Activated B cell treated with CpG ODN at 0.5 μM for 24 hours (primary cell): ENCODE data around the gene RPL15. TPM values are rescaled to one million over a fixed set of nuclear protein-coding genes. Genes with fewer than 3 reads are reported as not detected.

Experiments used
- ATAC-seq: fragments of 200-7000 bp; cut with Tn5 transposase; one replicate; pipeline ENCODE4 v1.10.0; 2021; ENCODE audit warnings: low read depth, mild to moderate bottlenecking, moderate library complexity
- CTCF ChIA-PET: fragments of 350-600 bp; sonication (Branson Sonifier 250); formaldehyde crosslinking; loops from one replicate; lab custom pipeline; 2021; ENCODE audit warnings: antibody characterized with exemption; lab: Charles Lee
- POLR2A ChIA-PET: fragments of 350-600 bp; sonication (Branson Sonifier 250); formaldehyde crosslinking; loops from one replicate; lab custom pipeline; 2021; ENCODE audit warnings: antibody characterized with exemption; lab: Charles Lee
- DNase-seq: peaks from one replicate; pipeline ENCODE4 v3.0.0; 2022
- H3K27ac Mint-ChIP-seq: one replicate; pipeline ENCODE4 v1.8.0; 2020; ENCODE audit warnings: mixed read lengths
- H3K27me3 Mint-ChIP-seq: one replicate; pipeline ENCODE4 v1.8.0; 2021; ENCODE audit warnings: mixed read lengths
- H3K36me3 Mint-ChIP-seq: one replicate; pipeline ENCODE4 v1.8.0; 2021; ENCODE audit warnings: low read depth, mixed read lengths
- H3K4me1 Mint-ChIP-seq: one replicate; pipeline ENCODE4 v1.8.0; 2021; ENCODE audit warnings: mixed read lengths
- H3K4me3 Mint-ChIP-seq: one replicate; pipeline ENCODE4 v1.8.0; 2020; ENCODE audit warnings: mild to moderate bottlenecking, mixed read lengths
- H3K9me3 Mint-ChIP-seq: one replicate; pipeline ENCODE4 v1.8.0; 2020; ENCODE audit warnings: mixed read lengths
- CTCF ChIP-seq: fragments of 200-600 bp; IDR thresholded peaks from one replicate; pipeline ENCODE4 v1.8.0; 2022; ENCODE audit warnings: antibody characterized with exemption, mild to moderate bottlenecking
- intact Hi-C: fragments of 100-400 bp; cut with micrococcal nuclease; formaldehyde crosslinking; loops from one replicate; pipeline ENCODE4 v1.15.1; 2024
- total RNA-seq: library from RNA; stranded (reverse); gene quantifications from 2 replicates; pipeline ENCODE4 v1.2.3, GENCODE V29; 2022

The RPL15 gene
- total RNA-seq, 1 donor from 2014 or later, result 2,710 TPM

DNA sequence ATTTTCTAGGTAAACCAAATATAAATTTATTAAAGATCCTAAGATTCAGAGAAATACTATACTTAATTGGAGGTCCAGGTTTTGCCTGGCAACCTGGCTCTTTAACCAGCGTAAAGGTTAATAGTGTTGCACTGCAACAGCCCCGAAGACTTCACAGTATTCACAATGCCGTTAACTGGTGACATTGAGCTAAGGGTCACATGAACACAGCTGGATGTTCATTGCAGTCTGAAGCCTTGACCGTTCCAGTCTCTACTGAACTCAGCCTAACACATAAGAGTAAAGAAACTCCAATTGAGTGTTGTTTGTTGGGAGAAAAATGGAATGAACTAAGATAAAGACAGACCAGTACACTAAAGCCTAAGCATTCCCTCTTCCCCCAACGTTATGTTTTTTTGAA is 27.0 kb upstream of the RPL15 start:
- POLR2A ChIA-PET, result no interaction called here
- TF ChIP-seq CTCF, result no peak
- DNase-seq (no peak), ATAC-seq (no peak)
- no peaks in the 10 kb centered on the region for H3K27me3 Mint-ChIP-seq
- peaks cover 8% of the 10 kb centered on the region for H3K4me1 Mint-ChIP-seq
- no peak overlapping the region for H3K27ac Mint-ChIP-seq
- CTCF ChIA-PET, result interaction anchor here (1.5 to 1.7 kb wide), 3 partner anchors 110 to 347 kb away, joined by 3 to 7 read pairs (median 4); no protein-coding TSS in a partner anchor
- intact Hi-C loops, result loop anchor here (2.0 to 10.0 kb wide), 6 partner anchors 55 to 792 kb away; partner anchors contain the start of gene NR1D2
- H3K36me3 Mint-ChIP-seq, result peaks cover 34% of the 10 kb centered on the region
- H3K4me3 Mint-ChIP-seq, result no peak overlapping the region
- no peaks in the 10 kb centered on the region for H3K9me3 Mint-ChIP-seq

- ATAC-seq (no peak), DNase-seq (no peak)
- Mint-ChIP-seq H3K4me1 (peaks cover 5% of the 10 kb centered on the region), H3K27ac (no peak overlapping the region), H3K4me3 (no peak overlapping the region), H3K9me3 (no peaks in the 10 kb centered on the region), H3K27me3 (no peaks in the 10 kb centered on the region), H3K36me3 (peaks cover 47% of the 10 kb centered on the region)
- POLR2A ChIA-PET, result interaction anchor here (1.0 kb wide), 1 partner anchor 22 kb away, joined by 3 read pairs; the partner anchor contains the start of genes NKIRAS1 and RPL15
- no peak for TF ChIP-seq CTCF
- intact Hi-C loops, result no loop called here
- CTCF ChIA-PET, result no interaction called here
These were observed 22.5 kb upstream of the RPL15 start for GRCh38 chr3:23894254-23895061.

DNA sequence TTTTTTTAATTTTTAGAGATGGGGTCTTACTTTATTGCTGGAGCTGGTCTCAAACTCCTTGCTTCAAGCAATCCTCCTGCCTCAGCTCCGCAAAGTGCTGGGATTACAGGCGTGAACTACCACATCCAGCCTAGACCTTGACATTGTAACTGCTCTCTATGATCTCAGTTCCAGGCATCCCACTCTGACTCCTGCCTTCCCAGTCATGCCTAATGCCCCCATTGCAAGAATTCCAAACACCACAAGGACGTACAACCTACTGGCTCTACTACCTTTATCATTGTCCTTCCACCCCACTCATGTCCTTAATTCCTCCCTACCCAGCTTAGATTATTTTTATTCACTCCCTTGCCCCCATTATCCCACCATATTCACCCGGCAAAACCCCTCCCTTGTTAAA is 21.8 kb upstream of the RPL15 start:
- Mint-ChIP-seq H3K4me3 (no peak overlapping the region), H3K27me3 (no peaks in the 10 kb centered on the region), H3K4me1 (peaks cover 5% of the 10 kb centered on the region), H3K36me3 (peaks cover 48% of the 10 kb centered on the region), H3K9me3 (no peaks in the 10 kb centered on the region), H3K27ac (no peak overlapping the region)
- ATAC-seq (no peak), DNase-seq (no peak)
- ChIA-PET CTCF (no interaction called here), POLR2A (interaction anchor here (1.0 kb wide), 1 partner anchor 21 kb away, joined by 3 read pairs; the partner anchor contains the start of genes NKIRAS1 and RPL15)
- intact Hi-C loops, result no loop called here
- no peak for TF ChIP-seq CTCF

GRCh38 chr3:23900744-23901143 is 16.2 kb upstream of the RPL15 start:
- Mint-ChIP-seq H3K4me1 (no peaks in the 10 kb centered on the region), H3K4me3 (no peak overlapping the region), H3K36me3 (peaks cover 46% of the 10 kb centered on the region), H3K27me3 (no peaks in the 10 kb centered on the region), H3K27ac (no peak overlapping the region), H3K9me3 (no peaks in the 10 kb centered on the region)
- DNase-seq (no peak), ATAC-seq (no peak)
- TF ChIP-seq CTCF, result no peak
- POLR2A ChIA-PET, result interaction anchor here (0.7 kb wide), 1 partner anchor 84 kb away, joined by 4 read pairs; no protein-coding TSS in a partner anchor
- intact Hi-C loops, result no loop called here
- CTCF ChIA-PET, result no interaction called here

GRCh38 chr3:23904545-23904944 is 12.4 kb upstream of the RPL15 start:
- H3K4me3 Mint-ChIP-seq, result no peak overlapping the region
- no peaks in the 10 kb centered on the region for H3K27me3 Mint-ChIP-seq
- intact Hi-C loops, result no loop called here
- no peaks in the 10 kb centered on the region for H3K9me3 Mint-ChIP-seq
- H3K27ac Mint-ChIP-seq, result no peak overlapping the region
- no peak for DNase-seq
- no peak for TF ChIP-seq CTCF
- ChIA-PET CTCF (no interaction called here), POLR2A (no interaction called here)
- no peak for ATAC-seq
- H3K4me1 Mint-ChIP-seq, result no peaks in the 10 kb centered on the region
- peaks cover 31% of the 10 kb centered on the region for H3K36me3 Mint-ChIP-seq
